ENCODE measurements around the gene LIMS2.

Gene LIMS2

GRCh38 chr2:127700527-127701192, 25.3 kb upstream of the LIMS2 start:
- no peak for DNase-seq

- no peak for DNase-seq
These were observed 23.4 kb upstream of the LIMS2 start for GRCh38 chr2:127698553-127699355.

GRCh38 chr2:127697482-127698180, 22.3 kb upstream of the LIMS2 start:
- no peak for DNase-seq

- peak; percentile 46 for DNase-seq
These were observed 20.5 kb upstream of the LIMS2 start for GRCh38 chr2:127695491-127696472.

- no peak for DNase-seq
These were observed 19.7 kb upstream of the LIMS2 start for GRCh38 chr2:127694986-127695385.

- DNase-seq = no peak
These were observed 15.4 kb upstream of the LIMS2 start for GRCh38 chr2:127690696-127691095.

GRCh38 chr2:127688405-127688804, 13.1 kb upstream of the LIMS2 start:
- no peak for DNase-seq

- no peak for DNase-seq
These were observed 10.2 kb upstream of the LIMS2 start for GRCh38 chr2:127685410-127686080.

- DNase-seq = peak; percentile 41
These were observed 8.4 kb upstream of the LIMS2 start for GRCh38 chr2:127683757-127684156.

GRCh38 chr2:127683056-127683455, 7.7 kb upstream of the LIMS2 start:
- DNase-seq = no peak

GRCh38 chr2:127681976-127682857, 6.9 kb upstream of the LIMS2 start:
- DNase-seq = no peak

GRCh38 chr2:127681288-127681804, 6.0 kb upstream of the LIMS2 start:
- DNase-seq = no peak

GRCh38 chr2:127680706-127681287, 5.5 kb upstream of the LIMS2 start:
- no peak for DNase-seq

GRCh38 chr2:127679680-127680361, 4.5 kb upstream of the LIMS2 start:
- no peak for DNase-seq

- no peak for DNase-seq
These were observed 3.7 kb upstream of the LIMS2 start for GRCh38 chr2:127678991-127679390.

GRCh38 chr2:127678531-127678930, 3.2 kb upstream of the LIMS2 start:
- no peak for DNase-seq

- DNase-seq = no peak
These were observed 1.6 kb upstream of the LIMS2 start for GRCh38 chr2:127676906-127677305.

- peak; percentile 40 for DNase-seq
These were observed 805 bp downstream of the LIMS2 start for GRCh38 chr2:127674241-127675209.
